Left renal pelvis (tissue), 4 donors: ENCODE results near the gene MND1. TPM values are rescaled to one million over a fixed set of nuclear protein-coding genes. Genes with fewer than 3 reads are reported as not detected.
"Not testable (repeated sequence)": the region's sequence is repeated elsewhere in the genome, so short reads cannot be mapped to it uniquely, and the experiment has no call there.

Experiments
- DNase-seq, 4 donors: peaks; one replicate each; pipeline ENCODE4 v3.0.0-alpha.2; 2013; ENCODE audit warnings: low read depth in 4 of 4, low spot score in 3 of 4
- polyA plus RNA-seq, 4 donors: library from polyadenylated mRNA; unstranded; fragments of 120-200 nt; gene quantifications; one replicate each; pipeline ENCODE4 v1.2.1, GENCODE V29; 2013; ENCODE audit not compliant: insufficient read length in 4 of 4

MND1 gene
- polyA plus RNA-seq, 4 donors = 11.6 to 22.7 (median 15.3) TPM

GRCh38 chr4:153394945-153395344 is 50.5 kb downstream of the MND1 start:
- DNase-seq = no peak

GRCh38 chr4:153398713-153399112 is 54.2 kb downstream of the MND1 start:
- DNase-seq = no peak

- DNase-seq = no peak
Measured at GRCh38 chr4:153399358-153399757, 54.9 kb downstream of the MND1 start.

GRCh38 chr4:153401501-153401900 is 57.0 kb downstream of the MND1 start:
- no peak for DNase-seq

- DNase-seq = no peak
Measured at GRCh38 chr4:153402366-153402765, 57.9 kb downstream of the MND1 start.

- DNase-seq = no peak
Measured at GRCh38 chr4:153403726-153404125, 59.2 kb downstream of the MND1 start.

GRCh38 chr4:153407906-153408305 is 63.4 kb downstream of the MND1 start:
- no peak for DNase-seq

- no peak for DNase-seq
Measured at GRCh38 chr4:153408932-153409331, 64.4 kb downstream of the MND1 start.

GRCh38 chr4:153409412-153409811 is 64.9 kb downstream of the MND1 start:
- no peak for DNase-seq

- no peak for DNase-seq
Measured at GRCh38 chr4:153409924-153410501, 65.5 kb downstream of the MND1 start.

- no peak for DNase-seq
Measured at GRCh38 chr4:153413842-153414241, 69.4 kb downstream of the MND1 start.

GRCh38 chr4:153416456-153416855 is 72.0 kb downstream of the MND1 start:
- DNase-seq = not testable (repeated sequence)

- no peak for DNase-seq
Measured at GRCh38 chr4:153418121-153418520, 73.6 kb downstream of the MND1 start.

GRCh38 chr4:153418558-153418957 is 74.1 kb downstream of the MND1 start:
- DNase-seq = peak in 1 of 4 donors; percentile 34

- DNase-seq = no peak
Measured at GRCh38 chr4:153419029-153419428, 74.5 kb downstream of the MND1 start.

GRCh38 chr4:153419673-153420278 is 75.3 kb downstream of the MND1 start:
- no peak for DNase-seq

GRCh38 chr4:153420361-153420760 is 75.9 kb downstream of the MND1 start:
- DNase-seq = no peak

GRCh38 chr4:153421941-153422340 is 77.5 kb downstream of the MND1 start:
- DNase-seq = no peak

- no peak for DNase-seq
Measured at GRCh38 chr4:153426207-153426885, 81.9 kb downstream of the MND1 start.

GRCh38 chr4:153427363-153428071 is 83.0 kb downstream of the MND1 start:
- no peak for DNase-seq

- DNase-seq = peak in 3 of 4 donors; percentile 37 to 57 (median 39)
Measured at GRCh38 chr4:153428941-153429475, 84.5 kb downstream of the MND1 start.
